Epithelial cell of esophagus (primary cell): ENCODE measurements around the gene ZBTB3.

Experiments
- DNase-seq: peaks from one replicate; pipeline ENCODE4 v3.0.0; 2010; ENCODE audit warnings: low read depth
- H3K4me3 ChIP-seq: 2 replicates; pipeline ENCODE4 v1.5.1; 2011; ENCODE audit warnings: mild to moderate bottlenecking, low read length, control low read depth
- CTCF ChIP-seq: IDR thresholded peaks from 2 replicates; pipeline ENCODE4 v1.5.1; 2011; ENCODE audit warnings: low read depth, mild to moderate bottlenecking, low read length, control low read depth, inconsistent platforms; ENCODE audit not compliant: insufficient read depth; ENCODE audit errors: missing control alignments

Gene ZBTB3

GRCh38 chr11:62702246-62702645, 51.7 kb downstream of the ZBTB3 start:
- TF ChIP-seq CTCF: no peak
- peak; percentile 73 for DNase-seq
- no peak overlapping the region for H3K4me3 ChIP-seq
